Osteocyte (in vitro differentiated cells): ENCODE data around the gene STIL. TPM values are rescaled to one million over a fixed set of nuclear protein-coding genes. Genes with fewer than 3 reads are reported as not detected.

Experiments used
- DNase-seq: peaks from one replicate; pipeline ENCODE4 v3.0.0; 2021; ENCODE audit warnings: mixed read lengths; ENCODE audit not compliant: unreplicated experiment; ENCODE audit errors: extremely low spot score
- H3K27ac Mint-ChIP-seq: one replicate; pipeline ENCODE4 v1.8.0; 2021; ENCODE audit warnings: mild to moderate bottlenecking, mixed read lengths; ENCODE audit not compliant: unreplicated experiment
- H3K27me3 Mint-ChIP-seq: one replicate; pipeline ENCODE4 v1.8.0; 2021; ENCODE audit warnings: mixed read lengths; ENCODE audit not compliant: unreplicated experiment
- H3K36me3 Mint-ChIP-seq: one replicate; pipeline ENCODE4 v1.8.0; 2021; ENCODE audit warnings: mixed read lengths; ENCODE audit not compliant: unreplicated experiment
- H3K4me1 Mint-ChIP-seq: one replicate; pipeline ENCODE4 v1.8.0; 2021; ENCODE audit warnings: mixed read lengths; ENCODE audit not compliant: unreplicated experiment
- H3K4me3 Mint-ChIP-seq: one replicate; pipeline ENCODE4 v1.8.0; 2021; ENCODE audit warnings: mild to moderate bottlenecking, moderate library complexity, mixed read lengths; ENCODE audit not compliant: unreplicated experiment
- H3K9me3 Mint-ChIP-seq: one replicate; pipeline ENCODE4 v1.8.0; 2021; ENCODE audit warnings: mixed read lengths; ENCODE audit not compliant: unreplicated experiment
- total RNA-seq: library from RNA; stranded (reverse); gene quantifications from 2 replicates; pipeline ENCODE4 v1.2.1, GENCODE V29; 2021
- TF ChIP-seq, protein P1 (sequence below): fragments of 200-600 bp; sonication (generic); IDR thresholded peaks from 2 replicates; pipeline ENCODE4 v1.5.0; 2021; ENCODE audit warnings: antibody characterized with exemption, mild to moderate bottlenecking, moderate library complexity

The STIL gene
- total RNA-seq, 1 donor from 2014 or later, result 5.6 TPM

DNA sequence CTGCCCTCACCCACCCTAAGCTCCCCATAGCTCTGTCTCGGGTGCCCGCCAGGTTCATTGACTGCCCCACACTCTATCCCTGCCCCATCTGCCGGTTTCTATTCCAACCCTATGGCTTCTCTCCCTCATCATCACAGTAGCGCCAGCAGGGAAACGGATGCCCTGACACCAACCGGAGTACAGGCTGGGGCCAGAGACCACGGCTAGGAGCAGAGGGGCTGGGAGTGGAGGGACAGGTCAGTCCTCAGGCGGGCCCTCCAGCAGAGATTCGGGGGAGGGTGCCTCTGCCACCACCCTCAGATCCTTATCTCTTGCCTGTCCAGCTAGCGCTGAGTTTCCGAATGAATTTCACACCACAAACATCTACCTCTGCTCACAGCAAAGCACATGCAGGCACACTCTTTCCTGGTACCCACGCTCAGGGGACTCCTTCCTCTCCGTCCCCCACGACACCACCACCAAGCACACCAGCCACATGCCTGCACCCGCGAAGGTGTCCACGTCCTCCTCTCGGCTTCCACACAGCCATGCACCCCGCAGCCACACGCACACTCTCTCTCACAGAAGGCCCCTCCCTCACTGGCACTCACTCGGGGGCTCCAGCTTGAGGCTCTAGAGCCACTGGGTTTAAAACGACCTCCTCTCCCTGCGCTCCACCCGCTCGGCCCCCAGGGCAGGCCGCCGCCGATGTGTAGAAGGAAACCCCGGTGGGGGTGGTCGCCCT is 89.1 kb downstream of the STIL start:
- Mint-ChIP-seq H3K27me3 (peaks cover 57% of the 10 kb centered on the region), H3K4me3 (no peak overlapping the region), H3K9me3 (no peaks in the 10 kb centered on the region), H3K27ac (no peak overlapping the region), H3K36me3 (no peaks in the 10 kb centered on the region), H3K4me1 (peaks cover 8% of the 10 kb centered on the region)
- DNase-seq, result no peak
- TF ChIP-seq, protein P1, sequence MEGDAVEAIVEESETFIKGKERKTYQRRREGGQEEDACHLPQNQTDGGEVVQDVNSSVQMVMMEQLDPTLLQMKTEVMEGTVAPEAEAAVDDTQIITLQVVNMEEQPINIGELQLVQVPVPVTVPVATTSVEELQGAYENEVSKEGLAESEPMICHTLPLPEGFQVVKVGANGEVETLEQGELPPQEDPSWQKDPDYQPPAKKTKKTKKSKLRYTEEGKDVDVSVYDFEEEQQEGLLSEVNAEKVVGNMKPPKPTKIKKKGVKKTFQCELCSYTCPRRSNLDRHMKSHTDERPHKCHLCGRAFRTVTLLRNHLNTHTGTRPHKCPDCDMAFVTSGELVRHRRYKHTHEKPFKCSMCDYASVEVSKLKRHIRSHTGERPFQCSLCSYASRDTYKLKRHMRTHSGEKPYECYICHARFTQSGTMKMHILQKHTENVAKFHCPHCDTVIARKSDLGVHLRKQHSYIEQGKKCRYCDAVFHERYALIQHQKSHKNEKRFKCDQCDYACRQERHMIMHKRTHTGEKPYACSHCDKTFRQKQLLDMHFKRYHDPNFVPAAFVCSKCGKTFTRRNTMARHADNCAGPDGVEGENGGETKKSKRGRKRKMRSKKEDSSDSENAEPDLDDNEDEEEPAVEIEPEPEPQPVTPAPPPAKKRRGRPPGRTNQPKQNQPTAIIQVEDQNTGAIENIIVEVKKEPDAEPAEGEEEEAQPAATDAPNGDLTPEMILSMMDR, result no peak

DNA sequence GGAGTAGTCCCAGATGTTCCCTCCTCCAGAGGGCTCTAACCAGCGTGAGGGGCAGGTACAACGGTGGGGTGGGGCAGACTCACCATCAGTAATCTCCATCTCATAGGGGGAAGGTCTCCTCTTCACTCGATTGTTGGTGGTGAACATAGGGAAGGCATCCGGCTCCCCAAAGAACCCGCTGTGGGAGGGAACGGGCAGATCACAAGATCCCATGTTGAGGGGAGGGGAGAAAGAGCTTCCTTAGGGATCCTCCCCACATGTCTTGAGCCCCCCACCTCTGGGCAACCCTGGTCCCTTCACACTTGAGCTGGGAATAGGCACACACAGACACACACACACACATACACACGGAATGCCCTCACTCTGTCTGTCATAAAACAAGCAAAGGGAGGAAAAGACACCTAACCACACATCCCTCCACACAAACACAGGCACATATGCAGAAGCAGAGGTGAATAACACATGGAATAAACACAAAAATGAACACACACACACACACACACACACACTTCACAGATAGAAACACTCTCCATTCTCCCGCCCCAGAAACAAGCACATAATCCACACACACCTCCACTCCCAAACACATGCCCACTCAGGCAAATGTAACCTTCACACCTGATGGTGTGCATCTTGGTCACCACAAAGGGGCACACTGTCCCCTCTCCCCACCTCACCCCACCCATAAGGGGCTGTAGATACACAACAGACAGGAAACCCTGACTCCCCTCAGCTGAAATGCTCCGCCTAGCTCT is 89.8 kb downstream of the STIL start:
- no peak for DNase-seq
- Mint-ChIP-seq H3K36me3 (no peaks in the 10 kb centered on the region), H3K9me3 (no peaks in the 10 kb centered on the region), H3K4me1 (peaks cover 6% of the 10 kb centered on the region), H3K27ac (no peak overlapping the region), H3K4me3 (no peak overlapping the region), H3K27me3 (peaks cover 49% of the 10 kb centered on the region)
- TF ChIP-seq, protein P1, result no peak

DNA sequence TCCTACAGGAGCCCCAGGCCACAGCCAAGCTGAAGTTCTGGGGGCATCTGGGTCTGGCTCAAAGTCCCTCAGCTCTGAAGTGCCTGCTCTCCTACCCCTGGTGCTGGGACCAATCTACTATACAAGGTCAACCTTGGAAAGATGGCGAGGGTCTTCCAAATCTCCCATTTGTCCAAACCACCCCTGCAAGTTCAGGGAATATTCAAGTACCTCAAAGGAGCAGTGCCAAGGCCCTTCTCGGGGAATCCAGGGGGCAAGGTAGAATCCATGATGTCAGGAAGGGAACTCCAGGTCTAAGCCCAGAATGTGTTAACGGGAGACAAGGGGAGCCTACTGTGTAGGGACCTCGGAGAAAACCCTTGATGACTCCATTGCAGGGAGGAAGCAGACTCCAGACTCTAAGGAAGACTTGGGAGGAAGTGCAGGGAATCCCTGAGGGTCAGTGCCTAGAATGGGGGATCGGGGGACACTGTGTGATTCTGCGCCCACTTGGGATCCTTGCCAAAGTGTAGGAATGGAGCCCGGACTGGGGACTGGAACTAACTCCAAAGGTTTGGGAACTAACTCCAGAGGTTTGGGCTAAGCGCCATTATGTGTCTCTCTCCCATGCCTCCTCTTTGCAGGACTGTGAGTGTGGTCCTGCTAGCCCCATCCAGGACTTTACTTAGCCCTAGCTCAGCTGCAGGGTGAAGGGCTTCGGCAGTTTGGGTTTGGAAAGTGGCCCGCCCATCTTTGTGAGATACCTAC is 90.6 kb downstream of the STIL start:
- H3K36me3 Mint-ChIP-seq, result no peaks in the 10 kb centered on the region
- peaks cover 6% of the 10 kb centered on the region for H3K4me1 Mint-ChIP-seq
- no peak for DNase-seq
- TF ChIP-seq, protein P1, result no peak
- H3K9me3 Mint-ChIP-seq, result no peaks in the 10 kb centered on the region
- no peak overlapping the region for H3K27ac Mint-ChIP-seq
- peaks cover 42% of the 10 kb centered on the region for H3K27me3 Mint-ChIP-seq
- no peak overlapping the region for H3K4me3 Mint-ChIP-seq

DNA sequence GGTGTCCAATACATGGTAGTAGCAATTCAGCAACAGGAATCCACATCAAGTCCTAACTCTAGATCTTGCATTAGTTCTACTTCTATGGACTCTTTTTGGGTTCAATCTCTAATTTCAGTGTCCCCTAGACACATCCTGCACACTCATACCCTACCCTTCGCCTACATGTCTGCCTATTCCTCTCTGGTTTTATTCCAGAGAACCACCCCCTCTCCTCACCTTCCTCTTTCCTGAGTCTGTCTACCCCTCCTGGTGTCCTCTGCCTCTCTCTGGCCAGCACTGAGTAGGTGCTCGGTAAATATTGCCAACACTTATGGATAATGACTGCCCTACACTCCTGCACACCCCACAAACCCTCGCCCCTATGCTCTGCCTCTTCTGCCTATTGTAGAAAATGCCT is 91.5 kb downstream of the STIL start:
- Mint-ChIP-seq H3K36me3 (no peaks in the 10 kb centered on the region), H3K27ac (no peak overlapping the region), H3K4me3 (no peak overlapping the region), H3K9me3 (no peaks in the 10 kb centered on the region), H3K4me1 (peaks cover 6% of the 10 kb centered on the region), H3K27me3 (peaks cover 34% of the 10 kb centered on the region)
- TF ChIP-seq, protein P1, result no peak
- no peak for DNase-seq
